HepG2 (cell line): ENCODE data around the gene VAC14. TPM values are rescaled to one million over a fixed set of nuclear protein-coding genes. Genes with fewer than 3 reads are reported as not detected.

Source experiments
- HNF4G ChIP-seq, 2 experiments: sonication (generic) in 1 of 2; formaldehyde crosslinking in 1 of 2; IDR thresholded peaks; 2 replicates each; pipeline versions ENCODE4 v1.4.0 to v1.6.1; 2011 to 2020; ENCODE audit warnings: borderline replicate concordance in 2 of 2, low read depth in 2 of 2, mild to moderate bottlenecking in 2 of 2, low read length in 1 of 2, missing genetic modification reagents in 1 of 2, moderate library complexity in 1 of 2
- KAT2B ChIP-seq: fragments of 150-350 bp; IDR thresholded peaks from 2 replicates; pipeline ENCODE4 v1.6.1; 2014; ENCODE audit warnings: low read depth, low read length, borderline replicate concordance
- KDM5B ChIP-seq: sonication (generic); formaldehyde crosslinking; IDR thresholded peaks from 2 replicates; pipeline ENCODE4 v1.4.0; 2020; ENCODE audit warnings: missing genetic modification reagents, mild to moderate bottlenecking, borderline replicate concordance
- NRL ChIP-seq: sonication (generic); formaldehyde crosslinking; IDR thresholded peaks from 2 replicates; pipeline ENCODE4 v1.5.0; 2020; ENCODE audit warnings: missing genetic modification reagents, mild to moderate bottlenecking, moderate library complexity, borderline replicate concordance
- SALL2 ChIP-seq: sonication (generic); formaldehyde crosslinking; IDR thresholded peaks from 2 replicates; pipeline ENCODE4 v1.8.1; 2023; ENCODE audit warnings: mild to moderate bottlenecking, missing genetic modification reagents, inconsistent platforms
- ZFY ChIP-seq: sonication (generic); formaldehyde crosslinking; IDR thresholded peaks from 2 replicates; pipeline ENCODE4 v1.4.0; 2020; ENCODE audit warnings: missing genetic modification reagents
- ZNF136 ChIP-seq: sonication (generic); formaldehyde crosslinking; IDR thresholded peaks from 2 replicates; pipeline ENCODE4 v1.8.1; 2022; ENCODE audit warnings: low read depth, mild to moderate bottlenecking, moderate library complexity, missing genetic modification reagents
- ZNF451 ChIP-seq: sonication (generic); formaldehyde crosslinking; IDR thresholded peaks from 2 replicates; pipeline ENCODE4 v1.5.0; 2020; ENCODE audit warnings: mild to moderate bottlenecking, missing genetic modification reagents
- ZNF598 ChIP-seq: sonication (generic); formaldehyde crosslinking; IDR thresholded peaks from 2 replicates; pipeline ENCODE4 v1.5.1; 2020; ENCODE audit warnings: mild to moderate bottlenecking, missing genetic modification reagents, borderline replicate concordance
- ZNF670 ChIP-seq: sonication (generic); formaldehyde crosslinking; IDR thresholded peaks from 2 replicates; pipeline ENCODE4 v1.8.0; 2022; ENCODE audit warnings: mild to moderate bottlenecking, missing genetic modification reagents, borderline replicate concordance
- polyA plus RNA-seq, 8 experiments: library from polyadenylated mRNA; depleted of rRNA in 3 of 8; stranded (reverse) in 7 of 8; unstranded in 1 of 8; fragments of >200 nt; fragmentation: Illumina TruSeq in 4 of 8; extraction: Trizol in 4 of 8; gene quantifications; 2 replicates each; pipeline versions ENCODE4 v1.2.1 to v1.2.3, GENCODE V29; 2011 to 2016; ENCODE audit warnings: low read depth in 4 of 8, missing spikeins in 1 of 8, mixed read lengths in 1 of 8; ENCODE audit not compliant: insufficient read depth in 1 of 8
- total RNA-seq, 5 experiments: library from RNA; depleted of rRNA; stranded (reverse); fragments of >200 nt; fragmentation: Illumina TruSeq; extraction: Trizol; gene quantifications; 2 replicates each; pipeline ENCODE4 v1.2.3, GENCODE V29; 2016; ENCODE audit warnings: low read depth in 1 of 5
- TF ChIP-seq, protein P1 (sequence below): conservative IDR thresholded peaks from 2 replicates; pipeline ENCODE4 v1.6.1; 2018; ENCODE audit warnings: missing genetic modification reagents
- TF ChIP-seq, protein P2 (sequence below): sonication (generic); formaldehyde crosslinking; IDR thresholded peaks from 2 replicates; pipeline ENCODE4 v1.8.1; 2022; ENCODE audit warnings: low read depth, mild to moderate bottlenecking, missing genetic modification reagents

VAC14 gene
- total and polyA plus RNA-seq, 2 of the 13 experiments (the other 11 are each of a cell fraction or from before 2014, with no cell fraction given), result 23.5 to 24.6 TPM

DNA sequence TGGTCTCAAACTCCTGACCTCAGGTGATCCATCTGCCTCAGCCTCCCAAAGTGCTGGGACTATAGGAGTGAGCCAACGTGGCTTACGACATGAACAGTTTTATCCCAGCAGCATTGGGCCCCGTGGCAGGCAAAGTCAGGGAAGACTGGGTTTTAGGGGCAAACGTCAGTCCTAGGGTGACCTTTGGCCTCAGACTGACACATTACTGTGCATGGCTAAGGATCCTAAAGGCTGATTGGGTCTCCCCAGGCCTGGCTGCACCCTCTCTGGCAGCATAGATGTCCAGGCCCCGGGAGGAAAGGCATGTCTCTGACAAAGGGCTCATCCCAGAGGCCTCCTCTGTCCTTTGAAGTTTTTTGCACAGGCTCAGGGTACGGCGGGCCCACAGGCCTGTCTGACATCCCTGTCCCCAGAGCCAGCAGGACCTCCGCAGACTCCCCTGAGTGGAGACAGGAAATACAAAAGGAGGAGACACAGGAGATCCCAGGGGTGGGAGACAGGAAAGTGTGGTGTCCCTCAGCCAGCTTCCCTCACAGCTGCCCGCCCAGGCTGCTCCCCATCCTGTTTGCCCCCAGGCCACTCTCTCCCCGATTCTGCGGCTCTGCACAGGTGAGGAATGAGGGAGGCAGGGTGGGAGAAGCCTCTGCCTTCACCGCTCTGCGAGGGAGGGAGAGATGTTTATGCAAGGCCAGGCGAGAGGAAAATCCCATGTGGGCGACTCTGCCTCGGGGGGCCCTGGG lies 60.6 kb downstream of the VAC14 start (continued):
- TF ChIP-seq KDM5B (peak; percentile 52; the same call in 1 of the 2 replicates), ZNF451 (0 out of 2 replicates have a peak, but pooled peaks have one; percentile 14), ZNF670 (CRISPR knock-in tag) (no peak), NRL (CRISPR knock-in tag) (peak; percentile 19; the same call in 1 of the 2 replicates), HNF4G (IDR thresholded peaks at IDR 0.05; ENCODE audit: borderline replicate concordance, low read depth, low read length) (peak; percentile 26; the same call in 1 of the 2 replicates), HNF4G (CRISPR knock-in tag; IDR thresholded peaks at IDR 0.05; ENCODE audit: borderline replicate concordance, low read depth) (no peak), ZNF598 (CRISPR knock-in tag) (peak; percentile 61; the same call in 1 of the 2 replicates), ZFY (0 out of 2 replicates have a peak, but pooled peaks have one; percentile 37), KAT2B (no peak), ZNF136 (CRISPR knock-in tag) (0 out of 2 replicates have a peak, but pooled peaks have one; percentile 36), SALL2 (CRISPR knock-in tag) (no peak)
- TF ChIP-seq, protein P1, sequence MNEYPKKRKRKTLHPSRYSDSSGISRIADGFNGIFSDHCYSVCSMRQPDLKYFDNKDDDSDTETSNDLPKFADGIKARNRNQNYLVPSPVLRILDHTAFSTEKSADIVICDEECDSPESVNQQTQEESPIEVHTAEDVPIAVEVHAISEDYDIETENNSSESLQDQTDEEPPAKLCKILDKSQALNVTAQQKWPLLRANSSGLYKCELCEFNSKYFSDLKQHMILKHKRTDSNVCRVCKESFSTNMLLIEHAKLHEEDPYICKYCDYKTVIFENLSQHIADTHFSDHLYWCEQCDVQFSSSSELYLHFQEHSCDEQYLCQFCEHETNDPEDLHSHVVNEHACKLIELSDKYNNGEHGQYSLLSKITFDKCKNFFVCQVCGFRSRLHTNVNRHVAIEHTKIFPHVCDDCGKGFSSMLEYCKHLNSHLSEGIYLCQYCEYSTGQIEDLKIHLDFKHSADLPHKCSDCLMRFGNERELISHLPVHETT (CRISPR knock-in tag), result no peak
- TF ChIP-seq, protein P2, sequence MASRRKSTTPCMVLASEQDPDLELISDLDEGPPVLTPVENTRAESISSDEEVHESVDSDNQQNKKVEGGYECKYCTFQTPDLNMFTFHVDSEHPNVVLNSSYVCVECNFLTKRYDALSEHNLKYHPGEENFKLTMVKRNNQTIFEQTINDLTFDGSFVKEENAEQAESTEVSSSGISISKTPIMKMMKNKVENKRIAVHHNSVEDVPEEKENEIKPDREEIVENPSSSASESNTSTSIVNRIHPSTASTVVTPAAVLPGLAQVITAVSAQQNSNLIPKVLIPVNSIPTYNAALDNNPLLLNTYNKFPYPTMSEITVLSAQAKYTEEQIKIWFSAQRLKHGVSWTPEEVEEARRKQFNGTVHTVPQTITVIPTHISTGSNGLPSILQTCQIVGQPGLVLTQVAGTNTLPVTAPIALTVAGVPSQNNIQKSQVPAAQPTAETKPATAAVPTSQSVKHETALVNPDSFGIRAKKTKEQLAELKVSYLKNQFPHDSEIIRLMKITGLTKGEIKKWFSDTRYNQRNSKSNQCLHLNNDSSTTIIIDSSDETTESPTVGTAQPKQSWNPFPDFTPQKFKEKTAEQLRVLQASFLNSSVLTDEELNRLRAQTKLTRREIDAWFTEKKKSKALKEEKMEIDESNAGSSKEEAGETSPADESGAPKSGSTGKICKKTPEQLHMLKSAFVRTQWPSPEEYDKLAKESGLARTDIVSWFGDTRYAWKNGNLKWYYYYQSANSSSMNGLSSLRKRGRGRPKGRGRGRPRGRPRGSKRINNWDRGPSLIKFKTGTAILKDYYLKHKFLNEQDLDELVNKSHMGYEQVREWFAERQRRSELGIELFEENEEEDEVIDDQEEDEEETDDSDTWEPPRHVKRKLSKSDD (CRISPR knock-in tag), result 0 out of 2 replicates have a peak, but pooled peaks have one; percentile 50
- TF ChIP-seq, all 625 proteins: peak for 25
